Measurements from ENCODE around the gene FCHSD2. TPM values are rescaled to one million over a fixed set of nuclear protein-coding genes. Genes with fewer than 3 reads are reported as not detected.

FCHSD2 gene
- total and polyA plus RNA-seq, 2 of the 13 experiments (the other 11 are each of a cell fraction or from before 2014, with no cell fraction given), result 20.5 to 24.8 TPM

- peak; percentile 44 for TF ChIP-seq GABPB1 (CRISPR knock-in tag; IDR thresholded peaks at IDR 0.05)
- TF ChIP-seq HNF4A (CRISPR knock-in tag; IDR thresholded peaks at IDR 0.05), result 0 out of 2 replicates have a peak, but pooled peaks have one; percentile 6
- no peak for TF ChIP-seq ZBTB40 (IDR thresholded peaks at IDR 0.05)
- TF ChIP-seq ZBTB40 (CRISPR knock-in tag; IDR thresholded peaks at IDR 0.05), result peak; percentile 53; the same call in 1 of the 2 replicates
- TF ChIP-seq JUN (CRISPR knock-in tag; IDR thresholded peaks at IDR 0.05), result no peak
- TF ChIP-seq, protein P1, sequence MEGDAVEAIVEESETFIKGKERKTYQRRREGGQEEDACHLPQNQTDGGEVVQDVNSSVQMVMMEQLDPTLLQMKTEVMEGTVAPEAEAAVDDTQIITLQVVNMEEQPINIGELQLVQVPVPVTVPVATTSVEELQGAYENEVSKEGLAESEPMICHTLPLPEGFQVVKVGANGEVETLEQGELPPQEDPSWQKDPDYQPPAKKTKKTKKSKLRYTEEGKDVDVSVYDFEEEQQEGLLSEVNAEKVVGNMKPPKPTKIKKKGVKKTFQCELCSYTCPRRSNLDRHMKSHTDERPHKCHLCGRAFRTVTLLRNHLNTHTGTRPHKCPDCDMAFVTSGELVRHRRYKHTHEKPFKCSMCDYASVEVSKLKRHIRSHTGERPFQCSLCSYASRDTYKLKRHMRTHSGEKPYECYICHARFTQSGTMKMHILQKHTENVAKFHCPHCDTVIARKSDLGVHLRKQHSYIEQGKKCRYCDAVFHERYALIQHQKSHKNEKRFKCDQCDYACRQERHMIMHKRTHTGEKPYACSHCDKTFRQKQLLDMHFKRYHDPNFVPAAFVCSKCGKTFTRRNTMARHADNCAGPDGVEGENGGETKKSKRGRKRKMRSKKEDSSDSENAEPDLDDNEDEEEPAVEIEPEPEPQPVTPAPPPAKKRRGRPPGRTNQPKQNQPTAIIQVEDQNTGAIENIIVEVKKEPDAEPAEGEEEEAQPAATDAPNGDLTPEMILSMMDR (CRISPR knock-in tag; IDR thresholded peaks at IDR 0.05), result peak; percentile 34
- TF ChIP-seq HNRNPH1 (optimal IDR thresholded peaks at IDR 0.05; ENCODE audit: low read depth, low read length), result no peak
- no peak; the same call in 1 of the 2 replicates for TF ChIP-seq MAZ (IDR thresholded peaks at IDR 0.05; ENCODE audit: borderline replicate concordance, low read depth, low read length)
- TF ChIP-seq MAZ (CRISPR knock-in tag; IDR thresholded peaks at IDR 0.05; ENCODE audit: low read depth), result peak; percentile 76
- TF ChIP-seq STAT6 (CRISPR knock-in tag; IDR thresholded peaks at IDR 0.05; ENCODE audit: borderline replicate concordance), result no peak
- TF ChIP-seq PRDM4 (CRISPR knock-in tag; IDR thresholded peaks at IDR 0.05; ENCODE audit: borderline replicate concordance), result no peak
Measured at GRCh38 chr11:72814286-72815109, 327.6 kb downstream of the FCHSD2 start, which contains the start of gene ATG16L2 (continued).
